GM12892 (cell line): ENCODE measurements around the gene PDE7B.

ENCODE experiments used
- POLR2A ChIP-seq: IDR thresholded peaks from 2 replicates; pipeline ENCODE4 v1.6.1; 2011; ENCODE audit warnings: low read depth, low read length, control low read depth
- POLR2AphosphoS5 ChIP-seq: IDR thresholded peaks from 2 replicates; pipeline ENCODE4 v1.6.1; 2011; ENCODE audit warnings: low read depth, low read length, control low read depth
- TAF1 ChIP-seq: IDR thresholded peaks from 2 replicates; pipeline ENCODE4 v1.6.1; 2011; ENCODE audit warnings: low read depth, mild to moderate bottlenecking, control low read depth, low read length, borderline replicate concordance

GRCh38 chr6:135992739-135993138 is 141.2 kb downstream of the PDE7B start:
- no peak for TF ChIP-seq TAF1
- no peak for TF ChIP-seq POLR2A
- no peak for TF ChIP-seq POLR2AphosphoS5
